ENCODE results near the gene CD86. TPM values are rescaled to one million over a fixed set of nuclear protein-coding genes. Genes with fewer than 3 reads are reported as not detected.
"Not testable (repeated sequence)": the region's sequence is repeated elsewhere in the genome, so short reads cannot be mapped to it uniquely, and the experiment has no call there.

The CD86 gene
- polyA plus RNA-seq, 3 donors = 1.7 to 2.7 (median 1.9) TPM

DNA sequence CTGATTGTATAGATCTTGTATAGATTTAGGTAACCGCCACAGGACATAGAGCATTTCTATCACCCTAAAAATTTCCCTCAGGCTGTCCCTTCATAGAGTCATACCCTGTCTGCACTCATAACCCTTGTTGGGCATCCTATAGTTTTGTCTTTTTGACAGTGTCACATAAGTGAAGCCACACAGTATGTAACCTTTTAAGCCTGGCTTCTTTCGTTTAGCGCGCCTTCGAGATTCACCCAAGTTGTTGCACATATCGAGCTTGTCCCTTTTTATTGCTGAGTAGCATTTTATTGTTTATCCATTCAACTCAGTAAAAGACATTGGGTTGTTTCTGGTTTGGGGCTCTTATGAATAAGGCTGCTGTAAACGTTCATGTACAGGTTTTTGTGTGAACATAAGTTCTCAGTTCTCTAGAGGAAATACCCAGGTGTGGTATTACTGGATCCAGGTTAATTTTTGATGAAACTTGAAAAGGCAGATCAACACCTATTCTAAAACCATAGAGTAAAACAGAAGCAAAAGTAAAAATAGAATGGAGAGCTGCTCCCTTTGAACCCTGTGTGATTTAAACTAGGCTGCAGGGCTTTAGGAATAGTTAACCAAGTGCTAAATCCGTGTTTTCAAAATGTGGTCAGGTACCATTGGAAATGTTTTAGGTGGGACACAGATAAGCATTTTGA lies 49.5 kb downstream of the CD86 start:
- DNase-seq (ENCODE audit: extremely low read depth in 1 of 11, low read depth in 9 of 11, low spot score in 4 of 11) = no peak

DNA sequence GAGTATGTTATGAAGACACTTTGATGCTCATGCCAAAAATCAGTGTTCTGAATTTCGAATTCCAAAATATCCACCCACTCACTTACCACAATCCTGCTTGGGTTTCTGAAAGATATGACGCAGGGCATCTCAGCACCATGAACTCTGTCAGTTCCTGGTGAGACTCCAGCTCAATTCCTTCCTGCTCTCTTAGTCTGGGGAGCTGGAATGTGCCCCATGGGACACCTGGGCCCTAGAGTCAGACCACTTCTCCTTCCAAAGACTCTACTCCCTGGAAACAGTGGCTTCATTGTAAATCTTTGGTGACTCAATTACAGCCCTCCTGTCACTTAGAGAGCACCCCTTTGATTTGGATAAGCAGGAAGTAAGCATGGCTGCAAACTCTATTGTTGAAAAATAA lies 50.5 kb downstream of the CD86 start:
- no peak for DNase-seq (ENCODE audit: extremely low read depth in 1 of 11, low read depth in 9 of 11, low spot score in 4 of 11)

DNA sequence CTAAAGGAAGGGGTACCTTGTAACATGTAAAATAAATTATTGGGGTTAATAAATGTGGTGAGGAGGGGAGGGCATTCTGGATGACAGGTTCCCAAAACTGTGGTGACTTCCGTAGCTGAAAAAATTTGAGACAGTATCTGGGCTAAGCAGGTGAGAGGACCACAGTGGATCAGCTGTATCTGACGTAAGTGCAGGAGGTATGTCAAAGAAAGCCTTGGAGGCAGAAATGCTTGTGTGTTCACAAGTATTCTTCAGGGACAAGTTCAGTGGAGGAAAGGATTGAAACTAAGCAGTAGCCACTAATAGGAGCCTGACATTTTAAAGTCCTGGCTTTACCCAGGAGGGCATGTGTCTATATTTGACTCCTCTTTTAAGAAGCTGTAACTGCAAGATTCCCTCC lies 52.0 kb downstream of the CD86 start:
- no peak for DNase-seq (ENCODE audit: extremely low read depth in 1 of 11, low read depth in 9 of 11, low spot score in 4 of 11)

DNA sequence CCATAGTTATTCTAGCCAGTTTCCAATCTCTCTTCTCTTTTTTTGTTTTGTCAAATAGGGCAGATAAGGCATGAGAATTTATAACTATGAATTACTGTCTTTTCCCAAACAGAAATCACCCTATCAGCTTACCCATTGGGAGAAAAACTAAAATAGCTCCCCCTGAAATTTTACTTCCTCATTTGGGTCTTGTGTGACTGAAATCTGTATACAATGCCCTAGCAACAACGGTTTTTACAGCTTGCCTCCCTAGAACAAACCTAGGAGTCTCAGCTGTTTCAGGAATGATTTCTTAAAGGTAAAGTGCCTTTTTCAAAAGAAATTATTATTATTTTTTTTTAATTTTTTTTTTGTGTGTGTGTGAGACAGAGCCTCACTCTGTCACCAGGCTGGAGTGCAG lies 56.8 kb downstream of the CD86 start:
- DNase-seq (ENCODE audit: extremely low read depth in 1 of 11, low read depth in 9 of 11, low spot score in 4 of 11) = no peak

DNA sequence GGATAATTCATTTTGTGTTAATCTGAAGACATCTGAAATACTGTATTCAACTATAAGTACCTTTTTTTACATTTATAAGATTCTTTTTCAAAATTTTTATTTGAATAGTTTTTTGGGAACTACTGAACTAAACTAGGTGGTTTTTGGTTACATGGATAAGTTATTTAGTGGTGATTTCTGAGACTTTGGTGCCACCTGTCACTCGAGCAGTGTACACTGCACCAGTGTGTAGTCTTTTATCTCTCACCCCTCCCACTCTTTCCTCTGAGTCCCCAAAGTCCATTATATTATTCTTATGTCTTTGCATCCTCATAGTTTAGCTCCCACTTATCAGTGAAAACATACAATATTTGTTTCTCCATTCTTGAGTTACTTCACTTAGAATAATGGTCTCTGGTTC lies 57.6 kb downstream of the CD86 start:
- no peak for DNase-seq (ENCODE audit: extremely low read depth in 1 of 11, low read depth in 9 of 11, low spot score in 4 of 11)

DNA sequence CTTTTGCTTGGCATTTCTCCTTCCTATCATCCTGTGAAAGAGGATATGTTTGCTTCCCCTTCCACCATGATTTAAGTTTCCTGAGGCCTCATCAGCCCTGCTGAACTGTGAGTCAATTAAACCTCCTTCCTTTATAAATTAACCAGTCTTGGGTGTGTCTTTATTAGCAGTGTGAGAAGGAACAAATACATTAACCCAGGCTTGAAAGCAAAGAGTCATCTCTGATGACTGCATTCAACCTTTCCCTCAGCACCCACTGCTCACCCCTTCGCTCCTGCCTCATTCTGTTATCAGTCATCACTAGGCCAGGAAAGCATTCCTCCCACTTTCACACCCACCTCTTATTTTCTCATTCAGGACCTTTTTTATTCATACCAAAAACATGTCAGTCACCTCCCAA lies 68.7 kb downstream of the CD86 start:
- DNase-seq (ENCODE audit: extremely low read depth in 1 of 11, low read depth in 9 of 11, low spot score in 4 of 11) = no peak

DNA sequence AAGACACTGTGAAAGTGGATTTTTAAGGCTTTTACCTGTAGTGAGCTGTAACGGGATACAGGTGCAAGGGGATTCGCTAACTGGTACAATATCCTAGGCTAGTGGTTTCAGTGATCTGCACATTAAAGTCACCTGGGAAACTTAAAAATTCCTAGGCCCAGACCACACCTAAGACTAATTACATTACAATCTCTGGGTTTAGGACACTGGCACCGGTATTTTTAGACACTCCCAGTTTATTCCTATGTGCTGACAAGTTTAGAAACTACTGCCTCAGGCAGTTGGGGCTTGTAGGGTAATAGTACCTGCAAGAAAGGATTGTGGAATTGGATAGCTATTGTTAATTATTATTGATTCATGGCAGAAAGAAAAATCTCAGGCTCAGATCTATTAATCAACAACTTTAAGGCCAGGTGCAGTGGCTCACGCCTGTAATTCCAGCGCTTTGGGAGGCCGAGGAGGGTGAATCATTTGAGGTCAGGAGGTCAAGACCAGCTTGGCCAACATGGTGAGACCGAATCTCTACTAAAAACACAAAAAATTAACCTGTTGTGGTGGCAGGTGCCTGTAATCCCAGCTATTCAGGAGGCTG lies 77.9 kb downstream of the CD86 start:
- no peak for DNase-seq (ENCODE audit: extremely low read depth in 1 of 11, low read depth in 9 of 11, low spot score in 4 of 11)

DNA sequence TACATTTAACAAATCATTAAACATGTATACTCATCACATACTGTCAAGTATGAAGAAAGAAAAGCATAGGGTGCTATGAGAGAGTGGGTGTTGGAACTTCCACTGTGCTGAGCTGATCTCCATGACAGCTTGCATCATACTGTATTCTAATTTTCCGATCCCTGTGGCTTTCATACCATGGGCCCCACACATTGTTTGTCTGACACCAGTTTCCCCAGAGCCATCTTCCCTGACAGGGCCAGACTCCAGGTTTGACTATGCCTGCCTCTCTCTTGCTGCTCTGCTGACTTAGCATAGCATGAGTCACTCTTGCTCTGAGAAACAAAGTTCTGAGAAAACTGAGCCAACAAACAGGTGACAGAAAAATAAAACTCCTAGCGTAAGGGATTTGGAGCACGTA lies 91.3 kb downstream of the CD86 start:
- no peak for DNase-seq (ENCODE audit: extremely low read depth in 1 of 11, low read depth in 9 of 11, low spot score in 4 of 11)

DNA sequence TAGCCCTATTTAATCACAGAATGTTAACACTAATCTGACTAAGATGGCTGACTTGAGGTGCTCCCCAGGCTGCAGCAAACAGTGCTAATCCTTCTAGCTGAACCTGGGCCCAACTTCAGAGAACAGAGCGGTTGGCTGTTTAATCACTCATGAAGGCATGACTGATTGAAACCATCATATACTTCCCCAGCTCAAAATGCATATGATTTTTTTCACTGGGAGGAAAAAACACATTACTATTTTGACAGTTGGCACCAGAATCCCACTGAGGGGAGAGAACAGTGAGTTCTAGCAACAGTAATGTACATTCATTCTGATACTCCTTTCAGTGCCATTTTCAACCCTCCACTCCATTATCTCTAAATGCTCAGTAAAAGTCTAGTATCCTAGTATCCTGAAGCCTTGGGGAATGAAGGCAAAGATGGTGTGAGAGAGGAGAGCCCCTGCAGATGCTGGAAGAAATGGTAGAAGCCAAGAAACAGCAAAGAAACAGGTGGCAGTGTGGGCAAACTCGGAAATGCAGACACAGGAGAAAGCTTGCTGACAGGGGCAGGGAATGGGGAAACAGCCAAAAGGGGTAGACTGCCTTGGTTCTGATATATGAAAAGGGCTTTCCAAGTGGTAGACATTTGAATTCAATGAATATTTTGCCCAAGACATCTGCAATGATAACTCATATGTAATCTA lies 93.9 kb downstream of the CD86 start:
- no peak for DNase-seq (ENCODE audit: extremely low read depth in 1 of 11, low read depth in 9 of 11, low spot score in 4 of 11)

DNA sequence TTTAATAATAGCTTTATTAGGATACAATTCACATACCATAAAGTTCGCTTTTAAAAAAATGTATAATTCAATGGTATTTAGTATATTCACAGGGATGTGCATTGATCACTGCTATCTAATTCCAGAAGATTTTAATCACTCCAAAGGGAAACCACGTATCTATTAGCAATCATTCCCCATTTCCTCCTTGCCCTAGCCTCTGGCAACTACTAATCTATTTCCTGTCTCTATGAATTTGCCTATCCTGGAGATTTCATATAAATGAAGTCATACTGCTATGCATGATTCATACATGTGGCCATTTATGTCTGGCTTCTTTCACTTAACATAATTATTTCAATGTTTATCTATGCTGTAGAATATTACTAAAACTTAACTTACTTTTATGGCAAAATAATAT lies 96.3 kb downstream of the CD86 start:
- DNase-seq (ENCODE audit: extremely low read depth in 1 of 11, low read depth in 9 of 11, low spot score in 4 of 11) = no peak

DNA sequence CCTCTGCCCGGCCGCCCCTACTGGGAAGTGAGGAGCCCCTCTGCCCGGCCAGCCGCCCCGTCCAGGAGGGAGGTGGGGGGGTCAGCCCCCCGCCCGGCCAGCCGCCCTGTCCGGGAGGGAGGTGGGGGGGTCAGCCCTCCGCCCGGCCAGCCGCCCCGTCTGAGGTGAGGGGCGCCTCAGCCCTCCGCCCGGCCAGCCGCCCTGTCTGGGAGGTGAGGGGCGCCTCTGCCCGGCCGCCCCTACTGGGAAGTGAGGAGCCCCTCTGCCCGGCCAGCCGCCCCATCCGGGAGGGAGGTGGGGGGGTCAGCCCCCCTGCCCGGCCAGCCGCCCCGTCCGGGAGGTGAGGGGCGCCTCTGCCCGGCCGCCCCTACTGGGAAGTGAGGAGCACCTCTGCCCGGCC lies 109.8 kb downstream of the CD86 start:
- not testable (repeated sequence) for DNase-seq (ENCODE audit: extremely low read depth in 1 of 11, low read depth in 9 of 11, low spot score in 4 of 11)

DNA sequence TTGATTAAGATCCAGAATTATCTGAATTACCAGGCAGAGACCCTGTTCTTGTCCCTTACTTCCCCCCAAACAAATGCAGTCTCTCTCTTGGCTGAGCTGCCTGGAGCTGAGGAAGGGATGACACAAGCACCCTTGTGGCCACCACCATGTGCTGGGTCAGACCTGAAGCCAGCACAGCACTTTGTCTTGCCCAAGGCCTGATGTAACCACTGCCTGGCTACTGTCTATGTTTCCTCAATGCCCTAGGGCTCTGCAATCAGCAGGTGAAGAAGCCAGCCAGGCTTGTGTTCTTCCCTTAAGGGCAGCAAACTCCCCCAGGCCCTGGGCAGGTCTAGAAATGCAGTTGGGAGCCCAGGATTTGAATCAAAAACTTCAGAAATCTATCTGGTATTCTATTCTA lies 112.5 kb downstream of the CD86 start:
- no peak for DNase-seq (ENCODE audit: extremely low read depth in 1 of 11, low read depth in 9 of 11, low spot score in 4 of 11)

DNA sequence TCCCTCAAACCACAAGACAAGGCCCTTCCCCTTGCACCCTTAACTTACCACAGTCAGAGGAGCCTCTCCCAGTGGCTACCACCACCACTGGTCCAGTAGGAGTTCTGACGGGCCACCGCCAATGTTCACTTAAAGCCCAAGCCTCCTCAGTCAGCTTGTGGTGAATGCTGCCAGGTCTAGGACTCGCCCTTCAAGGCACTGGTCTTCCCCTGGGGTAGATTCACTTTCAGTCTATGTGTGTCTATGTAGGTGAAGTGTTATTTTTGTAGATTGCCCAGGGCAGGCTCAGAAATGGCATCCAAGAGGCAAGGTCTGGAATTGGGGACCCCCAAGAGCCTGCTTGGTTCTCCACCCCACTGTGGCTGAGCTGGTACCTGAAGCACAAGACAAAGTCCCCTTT lies 112.9 kb downstream of the CD86 start:
- no peak for DNase-seq (ENCODE audit: extremely low read depth in 1 of 11, low read depth in 9 of 11, low spot score in 4 of 11)

DNA sequence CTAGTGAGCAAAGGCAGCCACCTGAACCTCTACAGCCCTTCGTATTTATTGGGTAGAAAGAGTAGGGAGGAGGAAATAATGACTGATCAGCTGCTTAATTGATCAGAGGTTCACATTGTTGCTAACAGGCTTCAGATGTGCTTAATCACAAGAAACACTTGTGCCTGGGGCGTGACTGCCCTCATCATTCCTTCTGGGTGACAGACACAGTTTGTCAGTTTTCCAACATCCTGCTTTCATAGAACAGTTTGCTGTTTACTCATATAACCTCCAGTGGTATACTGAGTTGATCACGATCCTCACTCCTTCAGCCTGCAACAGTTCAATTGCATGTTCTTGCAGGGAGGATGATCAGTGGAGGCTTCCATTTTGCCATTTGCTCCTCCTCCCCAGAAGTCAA lies 114.7 kb downstream of the CD86 start:
- no peak for DNase-seq (ENCODE audit: extremely low read depth in 1 of 11, low read depth in 9 of 11, low spot score in 4 of 11)

Other genes with a start within 250 kb of the CD86 start
- gene IQCB1, start 220.3 kb upstream of the CD86 start, polyA plus RNA-seq (ENCODE audit: insufficient read length in 3 of 3) = 10 to 100 TPM; 29.3 to 44.5 (median 36.7) TPM
- 10 to 100 TPM in 1 of 3 donors, 1 to 10 TPM in 2; 7.8 to 10.3 (median 8.2) TPM for gene EAF2, start 220.2 kb upstream of the CD86 start, polyA plus RNA-seq (ENCODE audit: insufficient read length in 3 of 3)
- gene SLC15A2, start 161.0 kb upstream of the CD86 start, polyA plus RNA-seq (ENCODE audit: insufficient read length in 3 of 3) = 10 to 100 TPM in 2 of 3 donors, 1 to 10 TPM in 1; 8.8 to 18.2 (median 12.7) TPM
- 1 to 10 TPM; 6.9 to 9.3 (median 7.6) TPM for gene ILDR1, start 33.1 kb upstream of the CD86 start, polyA plus RNA-seq (ENCODE audit: insufficient read length in 3 of 3)
- 10 to 100 TPM; 22.8 to 30.5 (median 26.8) TPM for gene CASR, start 128.3 kb downstream of the CD86 start, polyA plus RNA-seq (ENCODE audit: insufficient read length in 3 of 3)

Data from renal cortex interstitium (tissue), 11 donors.